ENCODE data around the gene PTPRG.
"Not testable (repeated sequence)": the region's sequence is repeated elsewhere in the genome, so short reads cannot be mapped to it uniquely, and the experiment has no call there.

Gene PTPRG

DNA sequence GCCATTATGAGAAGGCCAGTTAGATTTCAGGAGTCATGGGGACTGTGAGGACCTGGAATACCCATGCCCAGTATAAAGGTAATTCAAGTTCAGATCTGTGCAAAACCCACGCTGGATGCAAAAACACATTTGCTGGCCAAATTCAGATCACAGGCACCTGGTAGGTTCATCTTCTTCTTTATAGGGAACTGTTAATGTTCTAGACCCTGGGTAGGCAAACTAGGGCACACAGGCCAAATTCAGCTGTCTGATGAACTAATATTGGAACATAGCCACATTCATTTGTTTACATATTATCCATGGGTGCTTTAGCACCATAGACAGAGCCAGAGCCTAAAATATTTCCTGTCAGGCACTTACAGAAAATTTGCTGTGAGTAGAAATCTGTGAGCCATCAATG lies 241.4 kb downstream of the PTPRG start:
- DNase-seq (ENCODE audit: low read depth) = no peak

DNA sequence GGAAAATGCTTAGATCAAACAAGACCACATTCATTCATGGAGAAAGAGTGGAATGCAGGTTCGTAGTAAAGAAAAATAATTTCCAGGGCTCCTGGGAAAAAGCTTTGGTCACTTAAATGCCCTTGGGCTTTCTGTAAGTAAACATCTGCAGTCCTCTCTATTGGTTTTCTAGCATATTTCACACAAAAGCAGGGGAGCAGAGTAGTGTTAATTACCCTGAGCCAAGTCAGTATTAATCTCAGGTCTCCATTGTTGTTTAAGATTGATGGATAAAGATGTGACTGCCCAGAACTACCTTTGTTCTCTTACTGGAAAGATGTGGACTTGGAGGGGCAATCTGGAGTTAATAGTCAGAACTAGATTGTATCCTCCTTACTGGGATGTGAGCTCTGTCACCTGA lies 242.6 kb downstream of the PTPRG start:
- no peak for DNase-seq (ENCODE audit: low read depth)

DNA sequence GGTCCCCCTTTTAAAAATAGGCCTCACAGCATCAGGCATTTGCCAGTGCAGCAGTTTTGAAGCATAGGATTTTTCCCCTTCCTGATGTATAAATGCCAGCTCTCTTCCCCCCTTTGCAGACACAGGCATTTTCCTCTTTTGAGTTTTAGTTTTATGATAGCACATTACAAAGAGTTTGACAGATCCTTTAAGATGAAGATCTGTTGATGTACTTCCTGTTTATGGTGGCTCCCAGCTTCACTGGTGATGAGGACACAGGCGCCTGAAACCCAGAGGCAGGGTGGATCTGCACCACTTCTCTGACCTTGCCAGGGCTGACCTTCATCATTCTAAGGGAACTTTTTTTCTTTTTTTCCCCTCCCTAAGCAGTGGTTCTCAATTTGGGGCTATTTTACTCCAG lies 243.4 kb downstream of the PTPRG start:
- no peak for DNase-seq (ENCODE audit: low read depth)

DNA sequence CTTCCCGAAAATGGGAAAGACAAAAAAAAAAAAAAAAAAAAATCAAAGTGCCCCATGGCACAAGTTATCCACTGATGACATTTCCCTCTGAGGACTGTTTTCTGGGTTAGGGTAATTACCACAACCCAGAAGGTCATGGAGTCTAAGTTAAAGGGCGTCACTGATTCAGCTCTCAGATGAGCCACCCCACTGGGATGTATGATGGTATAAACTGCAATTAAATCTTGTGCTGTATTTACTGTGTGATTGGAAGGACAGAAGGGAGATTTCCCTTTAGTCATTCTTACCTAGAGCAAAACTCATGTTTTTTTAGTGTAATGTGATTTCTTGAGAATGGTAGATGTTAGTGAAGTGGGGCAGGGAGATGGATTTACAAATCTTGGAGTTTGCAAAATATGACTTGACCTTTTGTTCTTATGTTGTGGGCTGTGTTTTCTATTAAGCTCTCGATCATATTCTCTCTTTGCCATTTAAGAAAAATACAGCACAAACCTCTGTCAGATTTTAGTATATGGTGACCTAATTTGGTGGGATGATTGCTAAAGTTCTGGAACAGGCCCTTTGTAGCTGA lies 244.2 kb downstream of the PTPRG start:
- no peak for DNase-seq (ENCODE audit: low read depth)

DNA sequence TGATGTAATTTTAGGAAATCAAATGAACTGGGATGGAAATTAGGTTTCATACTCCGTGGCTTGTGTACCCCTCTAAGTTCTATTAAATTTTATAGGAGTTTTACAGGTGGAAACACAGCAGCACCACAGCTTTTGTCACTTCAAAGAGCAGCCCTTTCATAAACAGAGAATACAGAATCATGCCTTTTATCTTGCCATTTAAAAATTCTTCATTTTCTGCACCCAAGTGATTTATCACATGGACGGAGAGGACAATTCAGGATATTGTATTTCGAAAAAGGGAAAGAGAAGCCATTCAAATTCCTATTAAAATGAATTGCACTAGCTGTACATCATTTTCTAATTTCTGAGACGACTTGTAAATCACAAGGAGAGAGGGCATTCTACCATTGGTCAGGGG lies 245.4 kb downstream of the PTPRG start:
- DNase-seq (ENCODE audit: low read depth) = no peak

DNA sequence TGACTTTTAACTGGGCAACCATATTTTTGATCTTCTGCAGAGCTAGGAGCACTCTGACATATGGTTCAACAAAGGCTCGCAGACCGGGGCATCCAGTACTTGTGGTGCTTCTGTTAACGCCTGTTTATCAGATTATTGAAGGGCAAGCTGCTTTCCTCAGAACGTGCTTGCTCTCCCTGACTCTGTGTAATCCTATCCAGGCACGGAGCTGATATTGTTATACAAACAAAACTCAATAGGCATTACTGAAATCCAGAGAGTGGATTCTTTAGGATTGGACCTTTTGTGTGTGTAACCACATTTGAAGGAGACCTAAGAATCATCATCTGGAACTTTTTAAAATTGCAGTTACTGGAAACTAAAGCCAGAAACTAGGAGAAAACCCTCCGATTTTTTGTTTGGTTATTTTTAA lies 246.5 kb downstream of the PTPRG start:
- no peak for DNase-seq (ENCODE audit: low read depth)

DNA sequence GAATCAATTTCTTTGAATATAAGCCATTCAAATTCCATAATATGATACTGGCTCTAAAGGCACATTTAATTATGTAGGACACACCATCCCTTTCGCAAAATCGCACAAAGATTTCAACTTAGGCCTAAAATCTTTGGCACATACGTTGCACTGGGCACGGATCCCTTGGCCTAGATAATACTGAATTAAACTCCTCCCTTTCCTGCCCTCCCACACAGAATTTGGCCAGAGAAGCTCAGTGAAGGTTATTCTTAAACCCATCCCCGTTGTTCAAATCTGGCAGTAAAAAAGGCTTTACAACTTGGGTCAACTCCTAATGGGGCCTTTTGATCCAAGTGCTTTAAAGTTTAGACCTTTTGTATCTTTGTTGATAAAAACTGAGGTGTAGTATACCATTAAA lies 247.2 kb downstream of the PTPRG start:
- DNase-seq (ENCODE audit: low read depth) = no peak

DNA sequence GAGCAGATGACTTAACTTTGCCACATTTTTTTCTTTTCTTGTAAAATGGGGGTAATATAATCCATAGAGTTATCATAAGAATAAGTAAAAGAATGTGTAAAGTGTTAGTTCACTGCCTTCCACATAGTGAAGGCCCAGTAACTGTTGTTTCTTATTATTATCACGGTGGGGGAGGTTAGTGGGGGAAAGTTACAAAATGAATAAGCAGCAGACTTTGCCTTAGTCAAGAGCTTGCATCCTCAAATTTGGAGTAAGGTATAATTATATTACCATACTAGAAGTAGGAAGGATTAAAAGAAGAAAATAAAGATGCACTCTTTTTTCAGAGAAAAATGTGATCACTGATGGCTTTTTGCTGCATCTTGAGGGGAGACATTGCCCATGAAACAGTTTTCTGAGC lies 247.6 kb downstream of the PTPRG start:
- no peak for DNase-seq (ENCODE audit: low read depth)

DNA sequence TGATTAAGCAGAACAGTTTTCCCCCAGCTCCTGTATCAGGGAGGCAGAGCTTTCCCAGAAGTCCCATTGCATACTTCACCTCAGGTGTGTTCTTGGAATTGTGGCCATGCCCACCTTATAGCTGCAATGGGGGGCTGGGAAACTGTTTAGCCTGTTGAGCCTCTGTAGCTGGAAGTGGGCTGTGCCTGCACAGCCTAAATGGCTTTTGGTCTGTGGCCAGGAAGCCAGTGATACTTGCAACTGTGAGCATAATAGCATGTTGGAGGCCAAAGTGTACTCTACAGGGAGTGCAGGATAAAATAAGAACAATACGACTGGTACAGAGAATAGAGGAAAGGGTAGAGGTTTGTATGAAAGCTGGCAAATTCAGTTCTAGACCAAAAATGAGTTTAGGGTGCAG lies 248.5 kb downstream of the PTPRG start:
- no peak for DNase-seq (ENCODE audit: low read depth)

DNA sequence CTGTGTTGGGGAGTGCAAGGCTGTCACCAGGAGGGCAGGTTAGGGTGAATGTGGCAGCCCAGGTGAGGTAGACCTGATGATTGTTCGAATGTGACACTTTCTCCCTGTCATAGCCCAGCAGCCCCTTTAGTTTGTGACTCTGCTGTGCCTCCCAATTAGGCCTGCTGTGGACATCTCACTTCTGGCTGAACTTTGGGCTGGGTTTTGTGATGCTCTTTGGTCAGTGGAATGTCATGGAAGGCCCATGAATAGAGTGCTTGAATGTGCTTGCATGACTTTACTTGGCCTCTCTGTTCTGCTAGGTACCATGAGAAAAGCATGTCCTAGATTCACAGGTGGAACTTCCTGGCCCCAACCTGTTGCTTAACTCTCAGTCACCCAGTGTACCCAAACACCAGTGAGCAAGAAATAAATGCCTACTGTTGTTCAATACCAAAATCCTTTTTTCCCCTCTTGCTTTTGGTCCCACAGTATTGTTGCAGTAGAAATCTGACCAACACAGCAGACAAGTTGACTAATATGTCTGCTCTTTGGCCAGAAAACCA lies 249.7 kb downstream of the PTPRG start:
- no peak for DNase-seq (ENCODE audit: low read depth)

DNA sequence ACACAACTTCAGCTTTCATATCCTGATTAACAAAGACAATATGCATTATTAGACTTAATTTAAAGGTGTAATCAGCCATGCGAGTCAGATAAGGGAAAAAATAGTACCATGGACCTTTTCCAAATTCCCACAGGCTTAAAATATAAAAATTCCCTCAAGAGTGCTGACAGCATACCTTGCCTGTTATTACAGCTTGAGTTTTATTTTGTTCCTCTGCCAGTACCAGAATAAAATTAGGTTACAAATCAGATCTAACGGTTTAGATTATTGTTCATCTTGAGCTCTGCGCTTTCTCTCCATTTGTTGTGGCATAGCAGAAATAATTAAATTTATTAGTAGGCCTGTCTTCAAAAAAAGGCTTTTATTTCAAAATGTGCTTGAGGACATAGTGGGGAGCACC lies 250.3 kb downstream of the PTPRG start:
- no peak for DNase-seq (ENCODE audit: low read depth)

DNA sequence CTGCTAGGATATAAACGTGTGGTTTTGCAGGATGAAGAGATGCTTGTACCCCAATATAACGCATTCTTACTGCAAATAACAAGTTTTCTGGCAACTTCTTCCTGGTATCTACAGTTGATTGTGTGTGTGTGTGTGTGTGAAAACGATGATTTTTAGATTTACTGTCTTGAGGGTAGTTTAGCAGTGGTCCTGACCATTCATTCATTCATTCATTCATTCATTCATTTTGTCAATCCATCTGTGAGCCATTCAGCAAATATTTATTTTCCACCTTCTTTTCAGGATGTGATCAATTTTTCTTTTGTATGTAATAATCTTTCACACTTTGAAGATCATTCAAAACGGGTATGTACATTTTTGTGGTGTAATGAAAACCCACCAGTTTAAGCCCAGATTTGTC lies 250.7 kb downstream of the PTPRG start:
- no peak for DNase-seq (ENCODE audit: low read depth)

DNA sequence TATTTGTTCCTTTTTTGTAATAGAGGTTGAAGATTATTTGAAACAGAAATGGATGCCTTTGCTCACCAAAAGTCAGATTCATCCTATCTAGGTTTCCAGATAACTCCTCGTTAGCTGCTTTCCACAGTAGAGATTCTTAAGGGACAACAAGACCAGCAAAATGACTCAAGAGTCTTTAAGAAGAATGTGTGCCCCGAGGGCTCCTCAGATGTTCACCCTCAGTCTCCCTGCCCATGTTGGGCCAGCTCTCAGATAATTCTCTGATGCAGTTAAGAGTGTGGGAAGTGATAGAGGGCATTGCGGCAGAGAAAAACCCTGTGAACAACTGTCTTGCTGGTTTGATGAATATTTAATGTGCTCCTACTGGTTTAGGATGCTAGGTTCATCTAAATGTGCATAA lies 251.1 kb downstream of the PTPRG start:
- DNase-seq (ENCODE audit: low read depth) = no peak

DNA sequence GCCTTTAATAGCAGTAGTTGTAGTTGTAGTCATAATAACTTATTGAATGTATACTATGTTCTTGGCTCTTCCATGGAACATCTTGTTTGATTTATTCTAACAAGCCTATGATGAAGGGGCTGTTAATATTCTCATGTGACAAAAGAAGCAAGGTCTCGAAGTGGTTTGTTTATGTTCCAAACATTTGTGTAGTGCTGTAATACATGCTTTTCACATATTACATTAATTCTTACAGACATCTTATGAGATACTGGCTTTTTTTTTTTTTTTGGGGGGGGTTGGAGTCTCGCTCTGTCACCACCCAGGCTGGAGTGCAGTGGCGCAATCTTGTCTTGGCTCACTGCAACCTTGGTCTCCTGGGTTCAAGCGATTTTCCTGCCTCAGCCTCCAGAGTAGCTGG lies 252.3 kb downstream of the PTPRG start:
- DNase-seq (ENCODE audit: low read depth) = no peak

DNA sequence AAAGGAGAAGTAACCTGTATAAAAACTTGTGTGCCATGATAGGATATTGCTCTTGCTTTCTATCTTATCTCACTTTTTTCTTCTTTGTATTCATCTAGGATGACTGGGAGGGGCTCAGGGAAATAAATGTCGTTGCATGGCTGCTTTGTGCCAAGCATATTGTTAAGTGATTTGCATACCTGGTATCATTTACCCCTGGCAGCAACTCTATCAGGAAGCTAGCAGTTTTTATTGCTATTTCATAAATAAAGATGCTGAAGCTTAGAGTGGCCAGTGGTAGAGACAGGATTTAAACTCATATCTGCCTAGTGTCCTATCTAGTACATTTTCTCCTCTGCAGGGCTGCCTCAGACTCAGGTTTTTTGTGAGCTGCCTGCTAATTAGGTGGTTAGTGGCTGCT lies 253.3 kb downstream of the PTPRG start:
- no peak for DNase-seq (ENCODE audit: low read depth)

DNA sequence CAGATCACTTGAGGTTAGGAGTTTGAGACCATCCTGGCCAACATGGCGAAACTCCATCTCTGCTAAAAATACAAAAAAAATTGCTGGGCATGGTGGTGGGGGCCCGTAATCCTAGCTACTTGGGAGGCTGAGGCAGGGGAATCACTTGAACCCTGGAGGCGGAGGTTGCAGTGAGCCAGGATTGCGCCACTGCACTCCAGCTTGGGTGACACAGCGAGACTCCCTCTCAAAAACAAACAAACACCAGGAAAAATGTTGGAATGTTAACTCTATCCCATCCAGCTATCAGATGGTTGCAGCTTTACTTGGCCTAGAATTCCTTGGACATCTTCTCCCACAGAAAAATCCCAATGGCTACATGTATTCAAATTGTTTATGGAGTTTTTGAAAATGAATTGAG lies 254.9 kb downstream of the PTPRG start:
- not testable (repeated sequence) for DNase-seq (ENCODE audit: low read depth)

DNA sequence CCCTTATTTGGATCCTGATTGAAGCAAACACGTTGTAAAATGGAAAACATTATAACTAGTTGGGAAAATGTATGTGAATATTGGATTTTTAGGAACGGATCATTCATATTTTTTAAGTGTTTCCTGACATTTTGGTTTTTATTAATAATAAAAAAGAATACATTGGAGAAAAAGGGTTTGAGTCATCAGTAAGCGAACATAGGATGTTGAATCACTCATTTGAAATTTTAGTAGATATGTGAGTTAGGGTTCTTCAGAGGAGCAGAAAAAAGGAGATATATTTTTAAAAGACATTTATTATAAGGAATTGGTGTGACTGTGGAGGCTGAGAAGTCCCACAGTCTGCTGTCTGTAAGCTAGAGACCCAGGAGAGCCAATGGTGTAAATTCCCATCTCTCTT lies 258.5 kb downstream of the PTPRG start:
- DNase-seq (ENCODE audit: low read depth) = no peak

DNA sequence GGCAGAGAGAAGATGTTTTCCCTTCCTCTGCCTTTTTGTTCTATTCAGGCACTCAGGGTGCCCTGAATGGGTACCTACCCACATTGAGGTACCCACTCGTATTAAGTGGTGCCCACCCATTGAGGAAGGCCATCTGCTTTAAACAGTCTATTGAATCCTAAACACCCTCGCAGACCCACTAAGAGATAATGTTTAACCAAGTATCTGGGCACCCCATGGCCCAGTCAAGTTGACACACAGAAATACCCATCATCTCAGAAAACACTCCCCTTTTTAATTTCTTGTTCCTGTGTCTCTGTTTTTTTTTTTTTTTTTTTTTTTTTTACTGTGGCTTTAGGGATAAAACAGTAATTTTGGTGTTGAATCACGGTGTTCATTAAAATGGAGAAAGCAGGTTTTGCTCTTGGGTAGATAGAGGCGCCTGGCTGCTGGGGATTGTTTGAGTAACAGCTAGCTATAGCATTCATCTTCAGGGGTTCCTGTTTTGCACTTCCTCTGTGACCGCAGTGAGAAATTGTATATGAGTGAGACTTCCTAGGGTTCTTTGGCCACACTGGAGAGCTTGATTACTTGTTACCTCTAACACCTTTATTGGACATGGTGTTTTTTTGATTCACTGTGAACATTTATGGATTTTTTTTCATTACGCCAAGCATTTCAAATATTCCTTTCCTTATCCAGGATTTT lies 259.1 kb downstream of the PTPRG start:
- no peak for DNase-seq (ENCODE audit: low read depth)

DNA sequence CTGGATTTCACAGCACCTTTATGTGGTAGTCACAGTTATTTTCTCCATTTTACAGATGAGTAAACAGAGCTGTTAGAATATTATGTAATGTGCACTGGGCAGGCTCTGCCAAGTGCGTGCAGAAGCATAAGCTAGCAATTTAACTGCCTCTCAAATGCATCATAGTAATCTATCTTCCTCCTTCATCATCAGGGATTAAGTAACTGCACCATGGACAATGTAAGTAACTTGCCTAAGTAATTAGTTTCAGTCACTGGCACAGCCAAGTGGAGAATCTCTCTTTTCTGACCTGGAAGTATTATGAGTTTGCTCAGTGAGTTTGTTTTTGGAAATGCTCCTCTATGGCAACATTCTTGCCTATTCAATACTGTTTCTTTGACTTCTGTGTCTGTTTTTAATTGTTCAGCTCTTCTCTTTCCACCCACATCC lies 260.5 kb downstream of the PTPRG start:
- DNase-seq (ENCODE audit: low read depth) = no peak

DNA sequence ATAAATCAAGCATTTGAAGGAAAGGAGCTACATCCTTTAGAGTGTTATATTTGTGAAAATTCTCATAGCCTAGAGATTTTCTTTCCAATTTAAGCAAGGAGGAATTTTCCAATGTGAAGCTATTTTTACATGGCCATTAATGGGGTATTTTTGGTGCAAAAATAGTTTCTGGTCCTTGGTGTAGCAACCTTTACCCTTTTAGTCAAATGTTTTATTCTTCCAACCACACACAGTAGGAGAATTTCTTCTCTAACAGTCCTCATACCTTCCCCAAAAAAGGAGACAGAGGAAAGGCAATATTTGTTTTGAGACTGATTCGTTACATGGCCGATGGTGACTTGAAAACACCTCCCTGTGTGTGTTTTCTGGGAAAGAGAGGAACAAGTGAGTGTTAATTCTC lies 261.2 kb downstream of the PTPRG start:
- DNase-seq (ENCODE audit: low read depth) = no peak

DNA sequence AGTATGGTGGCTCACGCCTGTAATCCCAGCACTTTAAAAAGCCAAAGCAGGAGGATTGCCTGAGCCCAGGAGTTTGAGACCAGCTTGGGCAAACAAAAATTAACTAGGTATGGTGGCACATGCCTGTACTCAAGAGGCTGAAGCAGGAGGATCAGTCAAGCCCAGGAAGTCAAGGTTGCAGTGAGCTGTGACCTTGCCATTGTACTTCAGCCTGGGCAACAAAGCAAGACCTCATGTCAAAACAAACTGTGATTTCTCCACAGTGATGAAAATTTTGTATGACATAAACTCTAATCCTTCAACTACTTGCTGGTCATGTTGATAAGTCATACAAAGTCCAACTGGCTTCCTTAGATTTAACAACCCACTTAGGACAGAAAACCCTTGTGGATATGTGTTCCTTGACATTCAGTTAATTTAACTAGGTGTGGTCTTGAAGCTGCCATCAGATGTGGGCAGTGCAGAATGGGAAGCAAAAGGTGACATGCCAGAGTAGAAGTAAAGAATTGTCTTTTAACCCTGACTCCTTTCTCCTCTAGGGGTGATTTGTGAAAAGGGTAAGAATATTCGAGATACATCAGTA lies 263.3 kb downstream of the PTPRG start:
- no peak for DNase-seq (ENCODE audit: low read depth)

DNA sequence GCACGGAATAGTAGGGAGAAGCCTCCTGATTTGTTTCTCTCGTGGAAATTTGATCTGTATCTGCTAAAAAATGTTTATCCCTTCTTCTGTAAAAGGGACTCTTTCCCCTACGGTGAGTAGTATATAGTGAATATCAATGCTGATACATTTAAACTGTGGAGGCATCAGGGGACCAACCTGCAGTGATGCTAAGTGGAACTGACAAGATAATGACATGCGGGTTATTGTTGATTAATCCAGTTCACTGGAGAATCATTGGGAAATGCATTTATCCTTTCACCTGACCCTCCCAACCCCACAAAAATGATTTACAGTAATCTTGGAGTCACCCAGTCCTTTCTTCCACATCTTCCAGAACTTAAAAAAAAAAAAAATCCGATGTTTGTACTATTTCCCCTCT lies 264.8 kb downstream of the PTPRG start:
- DNase-seq (ENCODE audit: low read depth) = no peak

DNA sequence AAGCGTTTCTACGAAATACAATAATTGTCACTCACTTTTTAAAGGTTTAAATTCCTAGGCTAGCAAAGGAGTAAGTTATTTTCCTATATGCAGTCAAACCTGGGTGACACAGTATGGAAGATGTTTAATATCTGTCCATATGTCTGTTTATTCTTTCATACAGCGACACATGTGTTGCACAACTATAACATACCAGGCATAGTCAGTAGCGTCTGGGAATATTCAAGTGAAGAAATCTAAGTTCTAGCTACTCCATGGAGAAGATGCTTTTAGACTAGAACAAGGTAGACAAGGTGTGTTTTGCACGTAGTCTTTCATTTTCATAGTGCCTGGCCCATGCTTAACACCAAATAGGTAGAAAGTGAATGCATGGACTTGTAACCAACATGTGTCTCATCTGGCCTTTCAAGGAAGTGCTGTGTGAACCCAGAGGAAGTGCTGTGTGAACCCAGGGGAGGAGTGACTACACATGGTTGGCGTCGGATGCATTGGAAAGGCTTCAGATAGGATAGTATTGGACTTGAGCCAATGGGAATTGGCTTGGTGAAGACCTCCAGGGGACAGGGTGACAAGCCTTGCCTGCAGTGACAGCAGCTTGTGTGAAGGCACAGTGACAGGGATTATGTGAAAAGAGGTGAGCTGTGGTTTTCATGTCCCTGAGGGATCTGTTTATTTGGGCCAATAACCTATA lies 267.0 kb downstream of the PTPRG start:
- DNase-seq (ENCODE audit: low read depth) = no peak
